GM12878 (cell line): ENCODE measurements around the gene NCOA6. TPM values are rescaled to one million over a fixed set of nuclear protein-coding genes. Genes with fewer than 3 reads are reported as not detected.

Experiments used
- ATAC-seq: fragments of 200-7000 bp; cut with Tn5 transposase; 3 replicates; pipeline ENCODE4 v1.9.1; 2020; ENCODE audit warnings: mild to moderate bottlenecking, moderate library complexity
- BruUV-seq: library from RNA; stranded (reverse); fragments of 400-500 nt; replicated peaks from 2 replicates; lab custom pipeline; 2021; lab: Mats Ljungman, UMichigan
- CTCF ChIA-PET: fragments of 300-600 bp; sonication (Branson Sonifier 250); formaldehyde crosslinking; extraction: SDS; loops from one replicate; lab custom pipeline; 2021; ENCODE audit warnings: inconsistent platforms; lab: Yijun Ruan, JAX
- POLR2A ChIA-PET: fragments of 350-600 bp; formaldehyde crosslinking; extraction: SDS; loops from one replicate; lab custom pipeline; 2021; ENCODE audit warnings: inconsistent platforms; lab: Charles Lee
- RAD21 ChIA-PET: fragments of 300-600 bp; sonication (Branson Sonifier 250); formaldehyde crosslinking; loops from one replicate; lab custom pipeline; 2023; ENCODE audit warnings: antibody characterized with exemption; ENCODE audit not compliant: unreplicated experiment; lab: Charles Lee
- SMC1A ChIA-PET: fragments of 300-600 bp; sonication (Branson Sonifier 250); formaldehyde crosslinking; loops from one replicate; lab custom pipeline; 2023; ENCODE audit not compliant: unreplicated experiment, uncharacterized antibody; lab: Charles Lee
- DNase-seq: peaks from one replicate; pipeline ENCODE4 v3.0.0-alpha.2; 2011; ENCODE audit warnings: low read depth, low spot score
- FAIRE-seq: peaks from 3 replicates; lab custom pipeline; 2011; peaks lifted over from hg19 to GRCh38; lab: Jason Lieb, UNC
- H2AFZ ChIP-seq: 2 replicates; pipeline ENCODE4 v1.6.0; 2011; ENCODE audit warnings: low read depth, low read length, control low read depth; ENCODE audit not compliant: control insufficient read depth
- H3K27ac ChIP-seq: 2 replicates; pipeline ENCODE4 v1.5.1; 2011; ENCODE audit warnings: control low read depth; ENCODE audit not compliant: control insufficient read depth, insufficient read depth
- H3K27me3 ChIP-seq, 2 experiments: replicated peaks in 1 of 2; 2 replicates each; pipeline versions ENCODE4 v1.6.0 to v1.6.1; 2011; ENCODE audit warnings: low read length in 1 of 2; ENCODE audit not compliant: control insufficient read depth in 2 of 2, insufficient read depth in 2 of 2
- H3K36me3 ChIP-seq, 2 experiments: 2 replicates each; pipeline ENCODE4 v1.5.1; 2011; ENCODE audit warnings: low read length in 1 of 2; ENCODE audit not compliant: control insufficient read depth in 2 of 2, insufficient read depth in 2 of 2
- H3K4me1 ChIP-seq: 2 replicates; pipeline ENCODE4 v1.6.1; 2011; ENCODE audit warnings: mild to moderate bottlenecking, low read length, moderate library complexity, mixed read lengths; ENCODE audit not compliant: control insufficient read depth, insufficient read depth
- H3K4me2 ChIP-seq: 2 replicates; pipeline ENCODE4 v1.6.0; 2011; ENCODE audit warnings: control low read depth; ENCODE audit not compliant: control insufficient read depth, insufficient read depth
- H3K4me3 ChIP-seq: fragments of 200-600 bp; sonication (generic); 2 replicates; pipeline ENCODE4 v1.5.1; 2016
- H3K79me2 ChIP-seq: 2 replicates; pipeline ENCODE4 v1.6.0; 2011; ENCODE audit warnings: low read length; ENCODE audit not compliant: control insufficient read depth, insufficient read depth
- H3K9ac ChIP-seq: 2 replicates; pipeline ENCODE4 v1.8.0; 2011; ENCODE audit warnings: low read length, control low read depth, mixed read lengths; ENCODE audit not compliant: control insufficient read depth, insufficient read depth
- H3K9me3 ChIP-seq: replicated peaks from 3 replicates; pipeline ENCODE4 v1.5.1; 2011; ENCODE audit warnings: mild to moderate bottlenecking, low read length; ENCODE audit not compliant: control insufficient read depth, insufficient read depth
- H4K20me1 ChIP-seq: 2 replicates; pipeline ENCODE4 v1.6.0; 2011; ENCODE audit not compliant: control insufficient read depth, insufficient read depth
- BCL3 ChIP-seq: IDR thresholded peaks from 2 replicates; pipeline ENCODE4 v1.6.1; 2011; ENCODE audit warnings: borderline replicate concordance, low read depth, mild to moderate bottlenecking, moderate library complexity, low read length; ENCODE audit not compliant: insufficient read depth, poor library complexity, severe bottlenecking
- CEBPB ChIP-seq, 2 experiments: fragments of 150-350 bp in 1 of 2; IDR thresholded peaks; 2 replicates each; pipeline ENCODE4 v1.6.1; 2012 to 2014; ENCODE audit warnings: low read depth in 2 of 2, low read length in 2 of 2, borderline replicate concordance in 1 of 2, inconsistent platforms in 1 of 2
- CREM ChIP-seq: IDR thresholded peaks from 2 replicates; pipeline ENCODE4 v1.6.1; 2014; ENCODE audit warnings: antibody characterized with exemption, low read depth
- IKZF2 ChIP-seq, 2 experiments: fragments of 450-650 bp; IDR thresholded peaks; 2 replicates each; pipeline ENCODE4 v1.6.1; 2017; ENCODE audit warnings: mild to moderate bottlenecking in 2 of 2, moderate library complexity in 2 of 2
- MEF2A ChIP-seq: IDR thresholded peaks from 2 replicates; pipeline ENCODE4 v1.6.1; 2011; ENCODE audit warnings: low read depth, mild to moderate bottlenecking, low read length, moderate library complexity; ENCODE audit not compliant: insufficient read depth
- MEF2B ChIP-seq: fragments of 450-650 bp; IDR thresholded peaks from 2 replicates; pipeline ENCODE4 v1.6.1; 2018; ENCODE audit warnings: mild to moderate bottlenecking, moderate library complexity; ENCODE audit not compliant: partially characterized antibody, poor library complexity, severe bottlenecking
- NFIC ChIP-seq: IDR thresholded peaks from 2 replicates; pipeline ENCODE4 v1.6.1; 2012; ENCODE audit warnings: low read depth, mild to moderate bottlenecking, inconsistent platforms, low read length, moderate library complexity
- NFXL1 ChIP-seq: fragments of 450-650 bp; IDR thresholded peaks from 2 replicates; pipeline ENCODE4 v1.6.1; 2017; ENCODE audit warnings: antibody characterized with exemption, mild to moderate bottlenecking, borderline replicate concordance
- POLR2A ChIP-seq: IDR thresholded peaks from 2 replicates; pipeline ENCODE4 v1.6.1; 2011; ENCODE audit warnings: low read depth, mild to moderate bottlenecking, low read length
- RAD51 ChIP-seq: fragments of 450-650 bp; IDR thresholded peaks from 2 replicates; pipeline ENCODE4 v1.6.1; 2016; ENCODE audit warnings: moderate library complexity, mild to moderate bottlenecking, inconsistent platforms
- REST ChIP-seq: IDR thresholded peaks from 2 replicates; pipeline ENCODE4 v1.6.1; 2012; ENCODE audit warnings: mild to moderate bottlenecking, low read depth, low read length
- RUNX3 ChIP-seq: IDR thresholded peaks from 2 replicates; pipeline ENCODE4 v1.6.1; 2012; ENCODE audit warnings: low read length, inconsistent platforms
- SIX5 ChIP-seq: IDR thresholded peaks from 2 replicates; pipeline ENCODE4 v1.6.1; 2011; ENCODE audit warnings: mild to moderate bottlenecking, low read depth, low read length, moderate library complexity; ENCODE audit not compliant: severe bottlenecking
- SMARCA5 ChIP-seq: fragments of 450-650 bp; IDR thresholded peaks from 2 replicates; pipeline ENCODE4 v1.6.1; 2017; ENCODE audit warnings: mild to moderate bottlenecking
- TCF7 ChIP-seq: IDR thresholded peaks from 2 replicates; pipeline ENCODE4 v1.6.1; 2014; ENCODE audit warnings: antibody characterized with exemption, borderline replicate concordance
- ZSCAN29 ChIP-seq: fragments of 450-650 bp; IDR thresholded peaks from 2 replicates; pipeline ENCODE4 v1.6.1; 2017; ENCODE audit warnings: mild to moderate bottlenecking, moderate library complexity
- WGBS: methylation state at CpG from one replicate; pipeline ENCODE4 v1.1.6; 2016; ENCODE audit warnings: low lambda C conversion rate; ENCODE audit not compliant: insufficient replicate concordance, insufficient coverage; ENCODE audit errors: missing lambda C conversion rate; 5-methylcytosine and 5-hydroxymethylcytosine counted together
- in situ Hi-C: fragments of 300-500 bp; cut with MboI; formaldehyde crosslinking; loops from 9 replicates; pipeline ENCODE4 v1.14.3; 2018; ENCODE audit warnings: mixed read lengths
- intact Hi-C: fragments of 100-400 bp; cut with micrococcal nuclease; formaldehyde crosslinking; loops from one replicate; pipeline ENCODE4 v1.14.2; 2022; ENCODE audit not compliant: unreplicated experiment
- polyA plus RNA-seq, 11 experiments: library from polyadenylated mRNA; depleted of rRNA in 4 of 11; unstranded in 6 of 11; stranded (reverse) in 5 of 11; fragments of >200 nt; fragmentation: Nextera tagmentation in 4 of 11; fragmentation: Illumina TruSeq in 1 of 11; extraction: Ambion mirVana in 4 of 11; extraction: Trizol in 1 of 11; gene quantifications; 1 replicate in 1 of 11; 2 replicates in 10 of 11; pipeline versions ENCODE4 v1.2.1 to v1.2.3, GENCODE V29; 2011 to 2016; ENCODE audit warnings: inconsistent platforms in 2 of 11, missing spikeins in 2 of 11, low read depth in 1 of 11
- total RNA-seq, 4 experiments: library from RNA; depleted of rRNA in 3 of 4; stranded (reverse); fragments of >200 nt in 3 of 4; fragmentation: Illumina TruSeq in 1 of 4; extraction: Trizol in 1 of 4; gene quantifications; 2 replicates each; pipeline versions ENCODE4 v1.2.1 to v1.2.3, GENCODE V29; 2013 to 2021
- TF ChIP-seq, protein P1 (sequence below): IDR thresholded peaks from 2 replicates; pipeline ENCODE4 v1.6.1; 2011; ENCODE audit warnings: low read depth, mild to moderate bottlenecking, low read length, moderate library complexity, borderline replicate concordance; ENCODE audit errors: extremely low read depth

NCOA6 gene
- total and polyA plus RNA-seq, 10 of the 15 experiments (the other 5 are each of a cell fraction or from before 2014, with no cell fraction given), result 6.1 to 20.6 (median 12.6) TPM

- FAIRE-seq, result no peak
- peaks cover 12 to 29% of the 10 kb centered on the region in 2 experiments for H3K36me3 ChIP-seq
- TF ChIP-seq RAD51 (no peak), POLR2A (no peak), ZSCAN29 (no peak), CEBPB (IDR thresholded peaks at IDR 0.05; ENCODE audit: borderline replicate concordance in 1 of 2, low read depth in 2 of 2, low read length in 2 of 2) (no peak), MEF2B (peak; percentile 12), TCF7 (peak; percentile 30; the same call in 1 of the 2 replicates), SMARCA5 (no peak), CREM (0 out of 2 replicates have a peak, but pooled peaks have one; percentile 26), REST (no peak), NFXL1 (no peak), SIX5 (no peak), MEF2A (peak; percentile 57; the same call in 1 of the 2 replicates), BCL3 (no peak), NFIC (peak; percentile 67), IKZF2 (IDR thresholded peaks at IDR 0.05) (0 out of 4 replicates have a peak, but pooled peaks of 1 of the 2 experiments have one; percentile 42), RUNX3 (peak; percentile 76)
- TF ChIP-seq, protein P1, sequence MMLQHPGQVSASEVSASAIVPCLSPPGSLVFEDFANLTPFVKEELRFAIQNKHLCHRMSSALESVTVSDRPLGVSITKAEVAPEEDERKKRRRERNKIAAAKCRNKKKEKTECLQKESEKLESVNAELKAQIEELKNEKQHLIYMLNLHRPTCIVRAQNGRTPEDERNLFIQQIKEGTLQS, result no peak
These were observed 78.0 kb downstream of the NCOA6 start for GRCh38 chr20:34747479-34747878.

More at GRCh38 chr20:34747479-34747878, 78.0 kb downstream of the NCOA6 start:
- no peak for DNase-seq
- Histone ChIP-seq H3K4me3 (0 out of 2 replicates have a peak overlapping the region, but pooled peaks have one; percentile 8), H3K4me2 (peak overlapping the region; percentile 82), H3K79me2 (no peaks in the 10 kb centered on the region), H2AFZ (peak overlapping the region; percentile 49), H3K9me3 (no peaks in the 10 kb centered on the region), H3K27me3 (no peaks in the 10 kb centered on the region), H3K27ac (peak overlapping the region; percentile 80), H3K4me1 (peaks cover 11% of the 10 kb centered on the region), H4K20me1 (no peaks in the 10 kb centered on the region), H3K9ac (peak overlapping the region; percentile 4; the same call in 1 of the 2 replicates)
- POLR2A ChIA-PET, result interaction anchor here (0.5 to 1.4 kb wide), 7 partner anchors 22 to 268 kb away, joined by 3 to 6 read pairs (median 4); no protein-coding TSS in a partner anchor
- CTCF ChIA-PET, result interaction anchor here (0.7 to 2.6 kb wide), 8 partner anchors 15 to 435 kb away, joined by 3 to 13 read pairs (median 4); no protein-coding TSS in a partner anchor
- in situ Hi-C loops, result no loop called here
- SMC1A ChIA-PET, result interaction anchor here (0.9 to 2.7 kb wide), 13 partner anchors 9 to 40 kb away, joined by 3 to 24 read pairs (median 5); no protein-coding TSS in a partner anchor
- WGBS, result 27% methylated on average over 2 of the region's 2 CpGs
- peak; percentile 69 for ATAC-seq
- RAD21 ChIA-PET, result interaction anchor here (1.0 to 2.8 kb wide), 10 partner anchors 10 to 435 kb away, joined by 3 to 21 read pairs (median 4); no protein-coding TSS in a partner anchor
- no TSS peak for BruUV-seq
- intact Hi-C loops, result no loop called here
